Measurements from ENCODE around the gene DNAJA4. TPM values are rescaled to one million over a fixed set of nuclear protein-coding genes. Genes with fewer than 3 reads are reported as not detected.

Gene DNAJA4
- polyA plus RNA-seq, 1 of the 3 experiments (the other 2 are of a cell fraction) = 0.03 TPM

DNA sequence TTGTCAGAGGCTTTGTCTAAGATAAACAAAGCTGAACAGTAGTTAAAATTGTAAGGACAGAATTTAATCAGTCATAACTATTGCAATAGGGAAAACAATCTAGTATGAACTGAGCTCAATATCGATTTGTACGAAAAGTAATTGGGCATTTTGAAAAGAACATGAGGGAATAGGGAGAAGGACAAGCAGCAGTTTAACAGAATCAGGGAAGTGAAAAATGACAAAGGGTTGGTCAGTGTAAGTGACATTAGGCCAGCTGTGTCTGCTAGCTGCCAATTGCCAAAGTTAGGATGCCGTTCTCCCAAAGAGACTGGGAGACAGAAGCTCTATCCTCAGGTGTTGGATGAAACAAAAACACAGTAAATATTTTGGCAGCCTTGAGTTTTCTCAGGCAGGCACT is 3.3 kb upstream of the DNAJA4 start:
- Histone ChIP-seq H3K9me2 (no peaks in the 10 kb centered on the region), H3K9me3 (no peaks in the 10 kb centered on the region), H3K27ac (ENCODE audit: low read depth in 2 of 2, low read length in 1 of 2) (no peak overlapping the region), H3K4me2 (no peak overlapping the region), H3K79me2 (ENCODE audit: insufficient read depth) (no peaks in the 10 kb centered on the region), H3K4me1 (ENCODE audit: control insufficient read depth in 1 of 2, insufficient read depth in 2 of 2, low read depth in 1 of 2, low read length in 1 of 2) (no peaks in the 10 kb centered on the region), H4K20me1 (ENCODE audit: insufficient read depth) (no peaks in the 10 kb centered on the region), H3K4me3 (ENCODE audit: low read depth in 2 of 2, low read length in 1 of 2) (no peak overlapping the region), H2AFZ (ENCODE audit: low read depth) (no peak overlapping the region), H3K27me3 (ENCODE audit: insufficient read depth) (no peaks in the 10 kb centered on the region), H3K9ac (no peak overlapping the region), H3F3A (replicated peaks; ENCODE audit: insufficient read depth) (no peaks in the 10 kb centered on the region), H3K36me3 (replicated peaks in 1 of 2; ENCODE audit: control insufficient read depth in 1 of 2, insufficient read depth in 2 of 2, low read length in 1 of 2) (no peaks in the 10 kb centered on the region)
- TF ChIP-seq, protein P1, sequence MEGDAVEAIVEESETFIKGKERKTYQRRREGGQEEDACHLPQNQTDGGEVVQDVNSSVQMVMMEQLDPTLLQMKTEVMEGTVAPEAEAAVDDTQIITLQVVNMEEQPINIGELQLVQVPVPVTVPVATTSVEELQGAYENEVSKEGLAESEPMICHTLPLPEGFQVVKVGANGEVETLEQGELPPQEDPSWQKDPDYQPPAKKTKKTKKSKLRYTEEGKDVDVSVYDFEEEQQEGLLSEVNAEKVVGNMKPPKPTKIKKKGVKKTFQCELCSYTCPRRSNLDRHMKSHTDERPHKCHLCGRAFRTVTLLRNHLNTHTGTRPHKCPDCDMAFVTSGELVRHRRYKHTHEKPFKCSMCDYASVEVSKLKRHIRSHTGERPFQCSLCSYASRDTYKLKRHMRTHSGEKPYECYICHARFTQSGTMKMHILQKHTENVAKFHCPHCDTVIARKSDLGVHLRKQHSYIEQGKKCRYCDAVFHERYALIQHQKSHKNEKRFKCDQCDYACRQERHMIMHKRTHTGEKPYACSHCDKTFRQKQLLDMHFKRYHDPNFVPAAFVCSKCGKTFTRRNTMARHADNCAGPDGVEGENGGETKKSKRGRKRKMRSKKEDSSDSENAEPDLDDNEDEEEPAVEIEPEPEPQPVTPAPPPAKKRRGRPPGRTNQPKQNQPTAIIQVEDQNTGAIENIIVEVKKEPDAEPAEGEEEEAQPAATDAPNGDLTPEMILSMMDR (IDR thresholded peaks at IDR 0.05) = no peak
- TF ChIP-seq EP300 (IDR thresholded peaks at IDR 0.05; ENCODE audit: borderline replicate concordance in 1 of 2, low read depth in 1 of 2, low read length in 1 of 2) (no peak), NRF1 (IDR thresholded peaks at IDR 0.05; ENCODE audit: low read depth, low read length) (no peak), RFX5 (IDR thresholded peaks at IDR 0.05; ENCODE audit: low read length) (no peak), JUND (IDR thresholded peaks at IDR 0.05) (no peak), CHD2 (IDR thresholded peaks at IDR 0.05; ENCODE audit: low read length, partially characterized antibody) (no peak), RAD21 (IDR thresholded peaks at IDR 0.05; ENCODE audit: low read length) (no peak)
- TF ChIP-seq, protein P2, sequence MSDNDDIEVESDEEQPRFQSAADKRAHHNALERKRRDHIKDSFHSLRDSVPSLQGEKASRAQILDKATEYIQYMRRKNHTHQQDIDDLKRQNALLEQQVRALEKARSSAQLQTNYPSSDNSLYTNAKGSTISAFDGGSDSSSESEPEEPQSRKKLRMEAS (IDR thresholded peaks at IDR 0.05; ENCODE audit: low read depth) = no peak
- 83% methylated on average over 3 of the region's 3 CpGs for WGBS (ENCODE audit: low lambda C conversion rate)
- ChIA-PET CTCF (interaction anchor here (1.2 to 2.4 kb wide), 3 partner anchors 18 to 65 kb away, joined by 3 to 13 read pairs (median 4); no protein-coding TSS in a partner anchor), POLR2A (no interaction called here)
- no peak for DNase-seq

DNA sequence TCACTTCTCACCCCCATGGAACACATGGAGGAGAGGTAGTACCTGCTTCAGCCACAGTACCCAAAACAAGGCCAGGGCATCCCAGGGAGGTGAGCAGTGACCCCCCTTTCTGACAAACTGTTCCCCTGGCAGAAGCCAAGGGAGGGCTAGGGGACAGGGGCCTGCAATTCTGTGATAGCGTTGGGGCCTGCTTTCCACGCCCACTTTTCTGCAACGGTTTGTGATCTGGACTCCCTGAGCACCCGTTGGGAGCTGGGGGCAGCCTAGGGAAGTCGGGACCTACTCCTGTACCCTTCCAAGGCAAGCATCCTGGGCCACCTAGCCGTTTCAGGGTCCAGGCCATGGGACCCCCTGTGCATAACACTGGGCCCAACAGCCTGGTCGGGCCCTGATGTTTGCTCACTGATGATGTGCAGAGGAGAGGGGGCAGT is 996 bp upstream of the DNAJA4 start:
- ChIA-PET CTCF (interaction anchor here (0.9 kb wide), 1 partner anchor 297 kb away, joined by 3 read pairs; no protein-coding TSS in a partner anchor), POLR2A (no interaction called here)
- Histone ChIP-seq H3K27me3 (ENCODE audit: insufficient read depth) (no peaks in the 10 kb centered on the region), H3K4me2 (no peak overlapping the region), H3K27ac (ENCODE audit: low read depth in 2 of 2, low read length in 1 of 2) (no peak overlapping the region), H3K9me3 (no peaks in the 10 kb centered on the region), H3K4me1 (ENCODE audit: control insufficient read depth in 1 of 2, insufficient read depth in 2 of 2, low read depth in 1 of 2, low read length in 1 of 2) (no peaks in the 10 kb centered on the region), H3K9ac (no peak overlapping the region), H4K20me1 (ENCODE audit: insufficient read depth) (no peaks in the 10 kb centered on the region), H3K79me2 (ENCODE audit: insufficient read depth) (no peaks in the 10 kb centered on the region), H3K4me3 (ENCODE audit: low read depth in 2 of 2, low read length in 1 of 2) (no peak overlapping the region), H3K36me3 (replicated peaks in 1 of 2; ENCODE audit: control insufficient read depth in 1 of 2, insufficient read depth in 2 of 2, low read length in 1 of 2) (no peaks in the 10 kb centered on the region), H2AFZ (ENCODE audit: low read depth) (no peak overlapping the region), H3K9me2 (no peaks in the 10 kb centered on the region), H3F3A (replicated peaks; ENCODE audit: insufficient read depth) (no peaks in the 10 kb centered on the region)
- DNase-seq = no peak
- 80% methylated on average over 7 of the region's 7 CpGs for WGBS (ENCODE audit: low lambda C conversion rate)
- TF ChIP-seq TCF12 (IDR thresholded peaks at IDR 0.05) = no peak

DNA sequence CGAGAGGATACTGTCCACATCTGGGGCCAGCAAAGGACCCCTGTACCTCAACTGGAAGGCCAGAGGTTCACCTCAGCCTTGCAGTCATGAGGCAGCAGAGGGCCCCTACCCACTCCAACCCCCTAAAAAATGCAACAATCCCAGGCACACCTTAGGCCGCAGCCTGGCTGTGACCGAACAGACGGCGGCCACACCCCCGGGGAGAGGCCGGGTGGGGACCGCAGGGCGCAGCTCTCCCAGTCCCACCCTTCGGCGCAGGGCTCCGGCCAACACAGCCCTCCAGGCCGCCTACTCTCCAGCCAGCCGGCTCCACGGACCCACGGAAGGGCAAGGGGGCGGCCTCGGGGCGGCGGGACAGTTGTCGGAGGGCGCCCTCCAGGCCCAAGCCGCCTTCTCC is 457 bp upstream of the DNAJA4 start:
- Histone ChIP-seq H3K4me3 (ENCODE audit: low read depth in 2 of 2, low read length in 1 of 2) (no peak overlapping the region), H3K79me2 (ENCODE audit: insufficient read depth) (no peaks in the 10 kb centered on the region), H3K9me3 (no peaks in the 10 kb centered on the region), H3K27me3 (ENCODE audit: insufficient read depth) (no peaks in the 10 kb centered on the region), H3K4me1 (ENCODE audit: control insufficient read depth in 1 of 2, insufficient read depth in 2 of 2, low read depth in 1 of 2, low read length in 1 of 2) (no peaks in the 10 kb centered on the region), H2AFZ (ENCODE audit: low read depth) (no peak overlapping the region), H3F3A (replicated peaks; ENCODE audit: insufficient read depth) (no peaks in the 10 kb centered on the region), H3K36me3 (replicated peaks in 1 of 2; ENCODE audit: control insufficient read depth in 1 of 2, insufficient read depth in 2 of 2, low read length in 1 of 2) (no peaks in the 10 kb centered on the region), H3K4me2 (no peak overlapping the region), H3K9ac (no peak overlapping the region), H3K27ac (ENCODE audit: low read depth in 2 of 2, low read length in 1 of 2) (no peak overlapping the region), H3K9me2 (no peaks in the 10 kb centered on the region), H4K20me1 (ENCODE audit: insufficient read depth) (no peaks in the 10 kb centered on the region)
- ChIA-PET CTCF (no interaction called here), POLR2A (no interaction called here)
- 90% methylated on average over 8 of the region's 23 CpGs for WGBS (ENCODE audit: low lambda C conversion rate)
- DNase-seq = no peak
- TF ChIP-seq, protein P3, sequence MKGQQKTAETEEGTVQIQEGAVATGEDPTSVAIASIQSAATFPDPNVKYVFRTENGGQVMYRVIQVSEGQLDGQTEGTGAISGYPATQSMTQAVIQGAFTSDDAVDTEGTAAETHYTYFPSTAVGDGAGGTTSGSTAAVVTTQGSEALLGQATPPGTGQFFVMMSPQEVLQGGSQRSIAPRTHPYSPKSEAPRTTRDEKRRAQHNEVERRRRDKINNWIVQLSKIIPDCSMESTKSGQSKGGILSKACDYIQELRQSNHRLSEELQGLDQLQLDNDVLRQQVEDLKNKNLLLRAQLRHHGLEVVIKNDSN (IDR thresholded peaks at IDR 0.05; ENCODE audit: borderline replicate concordance, low read depth) = no peak
